ENCODE measurements around the gene TBX19.

The TBX19 gene

GRCh38 chr1:168321945-168322344 is 41.3 kb downstream of the TBX19 start:
- no peaks in the 10 kb centered on the region for H3K27me3 ChIP-seq (ENCODE audit: insufficient read depth, low read length)
- peaks cover 5% of the 10 kb centered on the region; the same call in 1 of the 2 replicates for H3K9me3 ChIP-seq (ENCODE audit: insufficient read depth, low read depth, low read length)
- no peak overlapping the region for H3K27ac ChIP-seq (ENCODE audit: low read depth, low read length)
- no peak overlapping the region for H3K9ac ChIP-seq (ENCODE audit: low read depth, low read length)
- no CpG with 5 or more reads among the region's 1 CpG for WGBS
- peaks cover 21% of the 10 kb centered on the region for H3K4me1 ChIP-seq (ENCODE audit: insufficient read depth, low read length)
- no peak overlapping the region for H3K4me3 ChIP-seq (ENCODE audit: low read length)
- H3K36me3 ChIP-seq (ENCODE audit: insufficient read depth, low read length): no peaks in the 10 kb centered on the region

DNA sequence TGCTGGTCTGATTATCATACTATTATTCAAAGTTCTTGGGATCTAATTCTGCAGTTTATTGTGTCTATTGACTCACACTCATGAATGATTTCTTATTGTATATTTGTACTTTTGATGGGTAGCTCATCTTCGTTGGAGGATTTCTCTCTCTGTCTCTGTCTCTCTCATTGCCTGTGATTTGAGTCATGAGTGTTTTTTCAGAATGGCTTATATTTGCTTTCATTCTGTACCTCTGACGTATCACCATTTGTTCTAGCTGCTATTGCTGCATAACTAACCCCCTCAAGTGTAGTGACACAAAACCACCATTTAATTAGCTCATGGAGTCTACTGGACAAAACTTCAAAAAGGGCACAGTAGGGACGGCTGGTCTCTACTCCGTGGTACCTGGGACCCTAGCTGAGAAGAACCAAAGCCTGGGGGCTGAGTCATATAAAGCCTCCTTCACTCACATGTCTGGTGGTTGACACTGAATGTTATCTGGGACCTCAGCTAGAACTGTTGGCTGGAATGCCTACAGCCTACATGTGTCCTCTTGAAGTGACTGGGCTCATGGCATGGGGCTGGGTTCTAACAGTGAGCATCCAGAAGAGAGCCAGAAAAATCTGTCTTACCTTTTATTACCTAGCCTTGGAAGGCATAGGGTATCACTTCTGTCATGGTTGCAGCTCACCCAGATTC is 44.2 kb downstream of the TBX19 start:
- 93% methylated on average over 4 of the region's 4 CpGs for WGBS
- H3K4me1 ChIP-seq (ENCODE audit: insufficient read depth, low read length): peaks cover 14% of the 10 kb centered on the region
- H3K27ac ChIP-seq (ENCODE audit: low read depth, low read length): no peak overlapping the region
- H3K36me3 ChIP-seq (ENCODE audit: insufficient read depth, low read length): no peaks in the 10 kb centered on the region
- no peak overlapping the region for H3K4me3 ChIP-seq (ENCODE audit: low read length)
- peaks cover 5% of the 10 kb centered on the region; the same call in 1 of the 2 replicates for H3K9me3 ChIP-seq (ENCODE audit: insufficient read depth, low read depth, low read length)
- H3K9ac ChIP-seq (ENCODE audit: low read depth, low read length): no peak overlapping the region
- no peaks in the 10 kb centered on the region for H3K27me3 ChIP-seq (ENCODE audit: insufficient read depth, low read length)

- no peak overlapping the region for H3K27ac ChIP-seq (ENCODE audit: low read depth, low read length)
- WGBS: 97% methylated on average over 5 of the region's 5 CpGs
- peaks cover 5% of the 10 kb centered on the region; the same call in 1 of the 2 replicates for H3K9me3 ChIP-seq (ENCODE audit: insufficient read depth, low read depth, low read length)
- H3K36me3 ChIP-seq (ENCODE audit: insufficient read depth, low read length): no peaks in the 10 kb centered on the region
- H3K4me1 ChIP-seq (ENCODE audit: insufficient read depth, low read length): peaks cover 9% of the 10 kb centered on the region
- H3K9ac ChIP-seq (ENCODE audit: low read depth, low read length): no peak overlapping the region
- no peak overlapping the region for H3K4me3 ChIP-seq (ENCODE audit: low read length)
- no peaks in the 10 kb centered on the region for H3K27me3 ChIP-seq (ENCODE audit: insufficient read depth, low read length)
Measured at GRCh38 chr1:168328731-168329364, 48.2 kb downstream of the TBX19 start.

DNA sequence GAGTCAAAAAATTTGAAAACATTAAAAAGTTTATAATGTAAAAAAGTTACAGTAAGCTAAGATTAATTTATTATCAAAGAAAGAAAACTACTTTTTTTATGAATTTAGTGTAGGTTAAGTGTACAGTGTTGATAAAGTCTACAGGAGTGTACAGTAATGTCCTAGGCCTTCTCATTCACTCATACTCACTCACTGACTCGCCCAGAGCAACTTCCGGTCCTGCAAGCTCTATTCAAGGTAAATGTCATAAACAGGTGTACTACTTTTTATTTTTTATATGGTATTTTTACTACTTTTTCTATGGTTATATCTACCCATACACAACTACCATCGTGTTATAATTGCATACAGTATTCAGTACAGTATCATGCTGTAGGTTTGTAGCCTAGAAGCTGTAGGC is 49.6 kb downstream of the TBX19 start:
- H3K4me3 ChIP-seq (ENCODE audit: low read length): no peak overlapping the region
- no peak overlapping the region for H3K27ac ChIP-seq (ENCODE audit: low read depth, low read length)
- no peaks in the 10 kb centered on the region for H3K36me3 ChIP-seq (ENCODE audit: insufficient read depth, low read length)
- peaks cover 22% of the 10 kb centered on the region for H3K4me1 ChIP-seq (ENCODE audit: insufficient read depth, low read length)
- no peak overlapping the region for H3K9ac ChIP-seq (ENCODE audit: low read depth, low read length)
- no CpG with 5 or more reads among the region's 3 CpGs for WGBS
- no peaks in the 10 kb centered on the region for H3K9me3 ChIP-seq (ENCODE audit: insufficient read depth, low read depth, low read length)
- no peaks in the 10 kb centered on the region for H3K27me3 ChIP-seq (ENCODE audit: insufficient read depth, low read length)

DNA sequence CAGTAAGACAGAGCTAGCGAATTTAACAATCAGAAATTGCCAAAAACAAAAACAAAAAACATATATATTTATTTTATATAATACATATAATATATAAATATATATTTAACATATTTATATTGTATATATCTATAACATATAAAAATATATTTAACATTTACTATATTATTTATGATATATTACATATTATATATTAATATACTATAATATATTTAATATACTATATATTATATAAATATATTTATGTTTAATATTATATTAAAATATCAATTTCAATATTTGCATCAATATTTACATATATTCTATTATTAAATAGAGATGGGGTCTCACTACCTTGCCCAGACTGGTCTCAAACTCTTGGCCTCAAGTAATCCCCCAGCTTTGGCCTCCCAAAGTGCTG is 50.9 kb downstream of the TBX19 start:
- peaks cover 22% of the 10 kb centered on the region for H3K4me1 ChIP-seq (ENCODE audit: insufficient read depth, low read length)
- H3K9me3 ChIP-seq (ENCODE audit: insufficient read depth, low read depth, low read length): no peaks in the 10 kb centered on the region
- H3K9ac ChIP-seq (ENCODE audit: low read depth, low read length): no peak overlapping the region
- no peaks in the 10 kb centered on the region for H3K27me3 ChIP-seq (ENCODE audit: insufficient read depth, low read length)
- no CpG with 5 or more reads among the region's 1 CpG for WGBS
- no peak overlapping the region for H3K27ac ChIP-seq (ENCODE audit: low read depth, low read length)
- no peaks in the 10 kb centered on the region for H3K36me3 ChIP-seq (ENCODE audit: insufficient read depth, low read length)
- H3K4me3 ChIP-seq (ENCODE audit: low read length): no peak overlapping the region

GRCh38 chr1:168333562-168334276 is 53.0 kb downstream of the TBX19 start:
- Histone ChIP-seq H3K36me3 (ENCODE audit: insufficient read depth, low read length) (no peaks in the 10 kb centered on the region), H3K4me1 (ENCODE audit: insufficient read depth, low read length) (peaks cover 22% of the 10 kb centered on the region), H3K9ac (ENCODE audit: low read depth, low read length) (no peak overlapping the region), H3K27ac (ENCODE audit: low read depth, low read length) (peak overlapping the region; percentile 66), H3K9me3 (ENCODE audit: insufficient read depth, low read depth, low read length) (no peaks in the 10 kb centered on the region), H3K27me3 (ENCODE audit: insufficient read depth, low read length) (no peaks in the 10 kb centered on the region), H3K4me3 (ENCODE audit: low read length) (peak overlapping the region; percentile 3; the same call in 1 of the 2 replicates)
- 54% methylated on average over 5 of the region's 6 CpGs for WGBS

- H3K9me3 ChIP-seq (ENCODE audit: insufficient read depth, low read depth, low read length): no peaks in the 10 kb centered on the region
- H3K27ac ChIP-seq (ENCODE audit: low read depth, low read length): no peak overlapping the region
- H3K9ac ChIP-seq (ENCODE audit: low read depth, low read length): no peak overlapping the region
- no peak overlapping the region for H3K4me3 ChIP-seq (ENCODE audit: low read length)
- 95% methylated on average over 1 of the region's 1 CpG for WGBS
- H3K36me3 ChIP-seq (ENCODE audit: insufficient read depth, low read length): no peaks in the 10 kb centered on the region
- H3K27me3 ChIP-seq (ENCODE audit: insufficient read depth, low read length): no peaks in the 10 kb centered on the region
- peaks cover 22% of the 10 kb centered on the region for H3K4me1 ChIP-seq (ENCODE audit: insufficient read depth, low read length)
Measured at GRCh38 chr1:168335500-168335899, 54.8 kb downstream of the TBX19 start.

GRCh38 chr1:168338589-168339503 is 58.2 kb downstream of the TBX19 start:
- no peak overlapping the region for H3K27ac ChIP-seq (ENCODE audit: low read depth, low read length)
- H3K9ac ChIP-seq (ENCODE audit: low read depth, low read length): no peak overlapping the region
- no peak overlapping the region for H3K4me3 ChIP-seq (ENCODE audit: low read length)
- H3K27me3 ChIP-seq (ENCODE audit: insufficient read depth, low read length): no peaks in the 10 kb centered on the region
- no peaks in the 10 kb centered on the region for H3K9me3 ChIP-seq (ENCODE audit: insufficient read depth, low read depth, low read length)
- H3K4me1 ChIP-seq (ENCODE audit: insufficient read depth, low read length): peaks cover 15% of the 10 kb centered on the region
- no peaks in the 10 kb centered on the region for H3K36me3 ChIP-seq (ENCODE audit: insufficient read depth, low read length)
- WGBS: 94% methylated on average over 12 of the region's 13 CpGs

GRCh38 chr1:168340781-168341482 is 60.3 kb downstream of the TBX19 start:
- 98% methylated on average over 3 of the region's 3 CpGs for WGBS
- Histone ChIP-seq H3K27ac (ENCODE audit: low read depth, low read length) (no peak overlapping the region), H3K4me1 (ENCODE audit: insufficient read depth, low read length) (peaks cover 3% of the 10 kb centered on the region; the same call in 1 of the 2 replicates), H3K9ac (ENCODE audit: low read depth, low read length) (no peak overlapping the region), H3K9me3 (ENCODE audit: insufficient read depth, low read depth, low read length) (no peaks in the 10 kb centered on the region), H3K4me3 (ENCODE audit: low read length) (no peak overlapping the region), H3K36me3 (ENCODE audit: insufficient read depth, low read length) (no peaks in the 10 kb centered on the region), H3K27me3 (ENCODE audit: insufficient read depth, low read length) (no peaks in the 10 kb centered on the region)

- Histone ChIP-seq H3K4me3 (ENCODE audit: low read length) (no peak overlapping the region), H3K36me3 (ENCODE audit: insufficient read depth, low read length) (no peaks in the 10 kb centered on the region), H3K9me3 (ENCODE audit: insufficient read depth, low read depth, low read length) (no peaks in the 10 kb centered on the region), H3K27ac (ENCODE audit: low read depth, low read length) (no peak overlapping the region), H3K27me3 (ENCODE audit: insufficient read depth, low read length) (no peaks in the 10 kb centered on the region), H3K4me1 (ENCODE audit: insufficient read depth, low read length) (peaks cover 3% of the 10 kb centered on the region; the same call in 1 of the 2 replicates), H3K9ac (ENCODE audit: low read depth, low read length) (no peak overlapping the region)
- WGBS: 96% methylated on average over 3 of the region's 3 CpGs
Measured at GRCh38 chr1:168341483-168341975, 60.9 kb downstream of the TBX19 start.
